Cardiac fibroblast (primary cell): ENCODE results near the gene SWSAP1.
A peak's percentile ranks its signal among the peaks of the same experiment; 100 is the strongest.
"Not testable (repeated sequence)": the region's sequence is repeated elsewhere in the genome, so short reads cannot be mapped to it uniquely, and the experiment has no call there.

Experiments
- DNase-seq, 2 donors: peaks; one replicate each; pipeline versions ENCODE4 v3.0.0 to v3.0.0-alpha.2; 2010; ENCODE audit warnings: low read depth in 2 of 2
- H3K4me3 ChIP-seq, 2 donors: replicated peaks in 1 of 2; 1 replicate in 1 of 2; 2 replicates in 1 of 2; pipeline ENCODE4 v1.5.1; 2011; ENCODE audit warnings: low read depth in 2 of 2, low read length in 2 of 2, mild to moderate bottlenecking in 2 of 2, moderate library complexity in 1 of 2
- CTCF ChIP-seq: IDR thresholded peaks from one replicate; pipeline ENCODE4 v1.5.1; 2011; ENCODE audit warnings: low read depth, mild to moderate bottlenecking, low read length, inconsistent platforms

The SWSAP1 gene

GRCh38 chr19:11335449-11336146, 38.9 kb upstream of the SWSAP1 start:
- TF ChIP-seq CTCF, result no peak
- no peak for DNase-seq
- H3K4me3 ChIP-seq, result no peak overlapping the region

DNA sequence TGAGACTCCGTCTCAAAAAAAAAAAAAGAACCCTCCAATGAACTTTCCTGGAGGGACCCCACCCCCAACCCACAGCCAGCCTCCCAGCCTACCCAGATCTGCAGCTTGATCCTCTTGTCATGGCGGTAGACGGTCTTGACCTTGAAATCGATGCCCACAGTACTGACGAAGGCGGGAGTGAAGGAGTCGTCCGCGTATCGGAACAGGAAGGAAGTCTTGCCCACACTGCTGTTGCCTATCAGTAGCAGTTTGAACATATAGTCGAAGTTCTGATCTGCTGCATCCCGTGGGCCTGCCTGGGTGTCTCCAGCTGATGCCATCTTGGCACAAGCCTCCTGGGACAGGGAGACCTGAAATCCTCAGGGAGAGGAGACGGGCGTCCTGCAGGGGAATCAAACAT, 37.4 kb upstream of the SWSAP1 start:
- TF ChIP-seq CTCF, result no peak
- H3K4me3 ChIP-seq, result no peak overlapping the region
- no peak for DNase-seq

GRCh38 chr19:11338121-11338520, 36.3 kb upstream of the SWSAP1 start:
- no peak overlapping the region for H3K4me3 ChIP-seq
- no peak for TF ChIP-seq CTCF
- no peak for DNase-seq

GRCh38 chr19:11338569-11339253, 35.8 kb upstream of the SWSAP1 start:
- no peak for DNase-seq
- no peak for TF ChIP-seq CTCF

DNA sequence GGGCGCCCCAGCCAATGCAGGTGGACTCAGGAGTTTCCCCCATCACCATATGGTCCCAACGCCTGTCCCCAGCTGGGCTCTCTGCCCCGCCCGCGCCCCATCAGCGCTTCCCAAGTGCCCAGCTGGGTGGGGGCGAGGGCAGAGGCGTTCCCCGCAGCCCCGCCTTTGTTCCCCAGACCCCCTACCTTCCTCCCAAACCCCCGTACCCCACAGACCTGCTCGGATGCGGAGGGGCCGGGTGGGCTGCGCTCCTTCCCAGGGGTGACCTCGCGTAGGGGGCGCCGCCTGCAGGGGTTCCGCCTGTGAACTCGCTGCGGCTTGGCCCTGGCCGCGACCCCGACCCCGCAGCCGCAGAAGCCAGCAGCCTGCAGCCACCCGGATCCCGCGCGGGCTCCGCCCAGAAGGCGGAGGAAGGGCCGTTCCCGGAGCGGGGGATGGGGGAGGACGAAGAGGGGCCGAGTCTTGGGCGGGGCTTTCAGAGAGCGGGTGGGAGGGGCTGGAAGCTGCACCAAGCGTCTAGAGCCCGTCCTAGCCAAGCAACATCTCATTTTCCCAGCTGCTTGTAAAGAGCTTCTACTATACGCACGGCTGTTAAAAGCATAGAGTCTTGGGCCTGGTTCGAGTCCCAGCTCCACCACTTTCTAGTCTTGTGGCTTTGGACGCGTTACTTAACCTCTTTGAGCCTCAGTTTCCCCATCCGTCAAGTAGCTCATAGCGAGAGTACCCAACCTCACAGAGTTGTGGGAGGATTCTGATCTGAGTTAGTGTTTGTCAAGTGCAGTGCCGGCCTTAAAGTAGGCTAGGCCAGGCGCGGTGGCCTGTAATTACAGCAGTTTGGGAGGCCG, 35.0 kb upstream of the SWSAP1 start, which contains the start of gene RAB3D:
Gene RAB3D (minus strand): TSS at position 404 of the 845 bp plus-strand sequence. CDS start 2,258 bp downstream, outside the sequence.
- no peak for TF ChIP-seq CTCF
- H3K4me3 ChIP-seq, result peak within 1 kb of the TSS; percentile 78 to 81
- DNase-seq, result peak; percentile 85 to 94

More at GRCh38 chr19:11338569-11339253, 35.8 kb upstream of the SWSAP1 start:
- peak overlapping the region; percentile 78 to 81 for H3K4me3 ChIP-seq

- H3K4me3 ChIP-seq, DNase-seq: not testable (repeated sequence)
Measured at GRCh38 chr19:11340099-11340467, 34.4 kb upstream of the SWSAP1 start.

- no peak for TF ChIP-seq CTCF
- H3K4me3 ChIP-seq, result no peak overlapping the region
- DNase-seq, result no peak
Measured at GRCh38 chr19:11342429-11342828, 32.0 kb upstream of the SWSAP1 start.
